ENCODE data around the gene AKIP1. TPM values are rescaled to one million over a fixed set of nuclear protein-coding genes. Genes with fewer than 3 reads are reported as not detected.
A peak's percentile ranks its signal among the peaks of the same experiment; 100 is the strongest.

AKIP1 gene
- total and polyA plus RNA-seq, 9 of the 15 experiments (the other 6 are each of a cell fraction or from before 2014, with no cell fraction given): 9.0 to 52.6 (median 36.2) TPM

DNA sequence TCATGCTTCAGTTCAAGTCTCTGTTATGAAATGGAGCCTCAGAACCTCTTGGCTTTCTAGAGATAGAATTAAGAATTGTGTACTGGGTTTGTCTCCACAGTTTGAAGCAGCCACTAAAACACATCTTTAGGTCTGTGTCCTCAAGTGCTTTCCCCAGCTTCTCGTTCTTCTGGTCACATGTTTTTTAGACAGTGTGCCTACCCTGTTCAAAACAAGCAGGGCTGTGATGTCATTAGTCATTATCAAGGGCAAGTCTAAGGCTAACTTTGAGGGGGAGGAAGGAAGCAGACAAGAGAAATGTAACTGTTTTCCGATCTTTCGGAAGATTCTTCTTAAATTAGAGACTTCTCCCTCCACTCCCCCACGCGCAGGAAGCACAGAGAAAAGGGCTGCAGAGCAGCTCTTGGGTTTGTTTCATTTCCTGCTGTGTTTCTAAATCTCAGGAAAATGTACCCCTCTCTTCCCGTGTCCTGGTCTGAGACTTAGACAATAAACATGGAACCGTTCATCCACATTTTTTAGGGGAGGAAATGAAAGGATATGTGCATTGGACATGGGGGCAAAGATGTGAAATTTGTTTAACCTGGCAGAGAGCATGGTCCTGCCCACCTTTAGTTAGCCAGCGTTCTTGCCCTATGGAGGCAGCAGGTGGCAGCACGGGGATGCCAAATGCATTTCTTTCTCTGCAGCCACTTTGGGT lies 3.1 kb downstream of the AKIP1 start (continued):
- TF ChIP-seq, protein P1, sequence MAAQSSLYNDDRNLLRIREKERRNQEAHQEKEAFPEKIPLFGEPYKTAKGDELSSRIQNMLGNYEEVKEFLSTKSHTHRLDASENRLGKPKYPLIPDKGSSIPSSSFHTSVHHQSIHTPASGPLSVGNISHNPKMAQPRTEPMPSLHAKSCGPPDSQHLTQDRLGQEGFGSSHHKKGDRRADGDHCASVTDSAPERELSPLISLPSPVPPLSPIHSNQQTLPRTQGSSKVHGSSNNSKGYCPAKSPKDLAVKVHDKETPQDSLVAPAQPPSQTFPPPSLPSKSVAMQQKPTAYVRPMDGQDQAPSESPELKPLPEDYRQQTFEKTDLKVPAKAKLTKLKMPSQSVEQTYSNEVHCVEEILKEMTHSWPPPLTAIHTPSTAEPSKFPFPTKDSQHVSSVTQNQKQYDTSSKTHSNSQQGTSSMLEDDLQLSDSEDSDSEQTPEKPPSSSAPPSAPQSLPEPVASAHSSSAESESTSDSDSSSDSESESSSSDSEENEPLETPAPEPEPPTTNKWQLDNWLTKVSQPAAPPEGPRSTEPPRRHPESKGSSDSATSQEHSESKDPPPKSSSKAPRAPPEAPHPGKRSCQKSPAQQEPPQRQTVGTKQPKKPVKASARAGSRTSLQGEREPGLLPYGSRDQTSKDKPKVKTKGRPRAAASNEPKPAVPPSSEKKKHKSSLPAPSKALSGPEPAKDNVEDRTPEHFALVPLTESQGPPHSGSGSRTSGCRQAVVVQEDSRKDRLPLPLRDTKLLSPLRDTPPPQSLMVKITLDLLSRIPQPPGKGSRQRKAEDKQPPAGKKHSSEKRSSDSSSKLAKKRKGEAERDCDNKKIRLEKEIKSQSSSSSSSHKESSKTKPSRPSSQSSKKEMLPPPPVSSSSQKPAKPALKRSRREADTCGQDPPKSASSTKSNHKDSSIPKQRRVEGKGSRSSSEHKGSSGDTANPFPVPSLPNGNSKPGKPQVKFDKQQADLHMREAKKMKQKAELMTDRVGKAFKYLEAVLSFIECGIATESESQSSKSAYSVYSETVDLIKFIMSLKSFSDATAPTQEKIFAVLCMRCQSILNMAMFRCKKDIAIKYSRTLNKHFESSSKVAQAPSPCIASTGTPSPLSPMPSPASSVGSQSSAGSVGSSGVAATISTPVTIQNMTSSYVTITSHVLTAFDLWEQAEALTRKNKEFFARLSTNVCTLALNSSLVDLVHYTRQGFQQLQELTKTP (IDR thresholded peaks at IDR 0.05; ENCODE audit: low read depth in 1 of 2, partially characterized antibody in 2 of 2): no peak
- TF ChIP-seq EZH2 (IDR thresholded peaks at IDR 0.05; ENCODE audit: borderline replicate concordance, low read depth, low read length): no peak
- TF ChIP-seq TEAD1 (CRISPR knock-in tag; IDR thresholded peaks at IDR 0.05): peak in 1 of 2 experiments; percentile 6; a peak in 1 of 4 replicates
- TF ChIP-seq MEF2A (IDR thresholded peaks at IDR 0.05; ENCODE audit: control insufficient read depth, low read depth, low read length): no peak
- TF ChIP-seq ZNF347 (CRISPR knock-in tag; IDR thresholded peaks at IDR 0.05; ENCODE audit: low read depth): no peak
- TF ChIP-seq, protein P2, sequence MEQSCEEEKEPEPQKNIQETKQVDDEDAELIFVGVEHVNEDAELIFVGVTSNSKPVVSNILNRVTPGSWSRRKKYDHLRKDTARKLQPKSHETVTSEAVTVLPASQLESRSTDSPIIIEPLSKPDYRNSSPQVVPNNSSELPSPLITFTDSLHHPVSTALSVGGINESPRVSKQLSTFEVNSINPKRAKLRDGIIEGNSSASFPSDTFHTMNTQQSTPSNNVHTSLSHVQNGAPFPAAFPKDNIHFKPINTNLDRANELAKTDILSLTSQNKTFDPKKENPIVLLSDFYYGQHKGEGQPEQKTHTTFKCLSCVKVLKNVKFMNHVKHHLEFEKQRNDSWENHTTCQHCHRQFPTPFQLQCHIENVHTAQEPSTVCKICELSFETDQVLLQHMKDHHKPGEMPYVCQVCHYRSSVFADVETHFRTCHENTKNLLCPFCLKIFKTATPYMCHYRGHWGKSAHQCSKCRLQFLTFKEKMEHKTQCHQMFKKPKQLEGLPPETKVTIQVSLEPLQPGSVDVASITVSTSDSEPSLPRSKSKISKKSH (CRISPR knock-in tag; IDR thresholded peaks at IDR 0.05): no peak
- TF ChIP-seq MCM2 (IDR thresholded peaks at IDR 0.05; ENCODE audit: low read depth): no peak
- peak; percentile 21; the same call in 1 of the 2 replicates for TF ChIP-seq KLF16 (IDR thresholded peaks at IDR 0.05)
- TF ChIP-seq ZKSCAN3 (CRISPR knock-in tag; IDR thresholded peaks at IDR 0.05): no peak
- TF ChIP-seq, protein P3, sequence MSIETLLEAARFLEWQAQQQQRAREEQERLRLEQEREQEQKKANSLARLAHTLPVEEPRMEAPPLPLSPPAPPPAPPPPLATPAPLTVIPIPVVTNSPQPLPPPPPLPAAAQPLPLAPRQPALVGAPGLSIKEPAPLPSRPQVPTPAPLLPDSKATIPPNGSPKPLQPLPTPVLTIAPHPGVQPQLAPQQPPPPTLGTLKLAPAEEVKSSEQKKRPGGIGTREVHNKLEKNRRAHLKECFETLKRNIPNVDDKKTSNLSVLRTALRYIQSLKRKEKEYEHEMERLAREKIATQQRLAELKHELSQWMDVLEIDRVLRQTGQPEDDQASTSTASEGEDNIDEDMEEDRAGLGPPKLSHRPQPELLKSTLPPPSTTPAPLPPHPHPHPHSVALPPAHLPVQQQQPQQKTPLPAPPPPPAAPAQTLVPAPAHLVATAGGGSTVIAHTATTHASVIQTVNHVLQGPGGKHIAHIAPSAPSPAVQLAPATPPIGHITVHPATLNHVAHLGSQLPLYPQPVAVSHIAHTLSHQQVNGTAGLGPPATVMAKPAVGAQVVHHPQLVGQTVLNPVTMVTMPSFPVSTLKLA (conservative IDR thresholded peaks at IDR 0.05): peak; percentile 60 to 67; a peak in 2 of 4 replicates
- TF ChIP-seq, protein P4, sequence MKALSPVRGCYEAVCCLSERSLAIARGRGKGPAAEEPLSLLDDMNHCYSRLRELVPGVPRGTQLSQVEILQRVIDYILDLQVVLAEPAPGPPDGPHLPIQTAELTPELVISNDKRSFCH (CRISPR knock-in tag; IDR thresholded peaks at IDR 0.05): no peak
- TF ChIP-seq, protein P4 (tag; IDR thresholded peaks at IDR 0.05): no peak
- TF ChIP-seq, protein P5, sequence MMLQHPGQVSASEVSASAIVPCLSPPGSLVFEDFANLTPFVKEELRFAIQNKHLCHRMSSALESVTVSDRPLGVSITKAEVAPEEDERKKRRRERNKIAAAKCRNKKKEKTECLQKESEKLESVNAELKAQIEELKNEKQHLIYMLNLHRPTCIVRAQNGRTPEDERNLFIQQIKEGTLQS (IDR thresholded peaks at IDR 0.05): peak; percentile 61
- TF ChIP-seq, protein P5 (CRISPR knock-in tag; conservative IDR thresholded peaks at IDR 0.05): no peak
- TF ChIP-seq SPI1 (IDR thresholded peaks at IDR 0.05; ENCODE audit: borderline replicate concordance, low read depth, low read length): no peak
- TF ChIP-seq SREBF2 (CRISPR knock-in tag; IDR thresholded peaks at IDR 0.05): no peak
- TF ChIP-seq MAFK (IDR thresholded peaks at IDR 0.05; ENCODE audit: low read length): no peak
- no peak for TF ChIP-seq BHLHE40 (IDR thresholded peaks at IDR 0.05; ENCODE audit: low read length)
